Fibroblast of villous mesenchyme (primary cell): ENCODE measurements around the gene TIAM2. TPM values are rescaled to one million over a fixed set of nuclear protein-coding genes. Genes with fewer than 3 reads are reported as not detected.
A peak's percentile ranks its signal among the peaks of the same experiment; 100 is the strongest.

ENCODE experiments used
- DNase-seq: peaks from one replicate; pipeline ENCODE4 v3.0.0-alpha.2; 2010; ENCODE audit warnings: low read depth
- H3K4me3 ChIP-seq: 2 replicates; pipeline ENCODE4 v1.5.1; 2011; ENCODE audit warnings: low read depth, mild to moderate bottlenecking, low read length
- total RNA-seq: library from RNA; depleted of rRNA; stranded (reverse); fragments of >200 nt; gene quantifications from 2 replicates; pipeline ENCODE4 v1.2.3, GENCODE V29; 2012
- TF ChIP-seq, protein P1 (sequence below): IDR thresholded peaks from 2 replicates; pipeline ENCODE4 v1.5.1; 2012; ENCODE audit warnings: low read depth, mild to moderate bottlenecking, low read length; ENCODE audit not compliant: insufficient read depth

TIAM2 gene
- total RNA-seq, 1 donor = 8.6 TPM

DNA sequence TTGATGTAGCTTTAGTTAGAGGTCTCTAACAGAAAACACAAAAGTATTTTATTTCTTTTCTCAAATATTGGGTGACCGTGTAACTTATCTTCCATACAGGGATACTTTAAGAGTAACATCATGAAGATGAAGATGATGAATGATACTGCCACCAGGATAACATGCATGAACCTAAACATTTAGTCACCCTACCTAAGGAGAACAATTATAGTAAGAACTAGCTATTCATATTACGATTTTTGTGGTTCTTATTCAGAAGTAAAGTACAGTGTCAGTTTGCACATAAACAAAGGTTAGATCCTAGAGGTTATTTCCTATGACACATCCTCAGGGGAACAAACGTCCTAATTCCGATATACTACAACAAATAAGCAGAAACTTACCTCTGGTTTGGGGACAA is 289.7 kb downstream of the TIAM2 start:
- DNase-seq = no peak
- no peak overlapping the region for H3K4me3 ChIP-seq
- TF ChIP-seq, protein P1, sequence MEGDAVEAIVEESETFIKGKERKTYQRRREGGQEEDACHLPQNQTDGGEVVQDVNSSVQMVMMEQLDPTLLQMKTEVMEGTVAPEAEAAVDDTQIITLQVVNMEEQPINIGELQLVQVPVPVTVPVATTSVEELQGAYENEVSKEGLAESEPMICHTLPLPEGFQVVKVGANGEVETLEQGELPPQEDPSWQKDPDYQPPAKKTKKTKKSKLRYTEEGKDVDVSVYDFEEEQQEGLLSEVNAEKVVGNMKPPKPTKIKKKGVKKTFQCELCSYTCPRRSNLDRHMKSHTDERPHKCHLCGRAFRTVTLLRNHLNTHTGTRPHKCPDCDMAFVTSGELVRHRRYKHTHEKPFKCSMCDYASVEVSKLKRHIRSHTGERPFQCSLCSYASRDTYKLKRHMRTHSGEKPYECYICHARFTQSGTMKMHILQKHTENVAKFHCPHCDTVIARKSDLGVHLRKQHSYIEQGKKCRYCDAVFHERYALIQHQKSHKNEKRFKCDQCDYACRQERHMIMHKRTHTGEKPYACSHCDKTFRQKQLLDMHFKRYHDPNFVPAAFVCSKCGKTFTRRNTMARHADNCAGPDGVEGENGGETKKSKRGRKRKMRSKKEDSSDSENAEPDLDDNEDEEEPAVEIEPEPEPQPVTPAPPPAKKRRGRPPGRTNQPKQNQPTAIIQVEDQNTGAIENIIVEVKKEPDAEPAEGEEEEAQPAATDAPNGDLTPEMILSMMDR = no peak

- no peak for DNase-seq
- H3K4me3 ChIP-seq = no peak overlapping the region
Measured at GRCh38 chr6:155287762-155288161, 292.6 kb downstream of the TIAM2 start.

GRCh38 chr6:155290491-155290890 is 295.4 kb downstream of the TIAM2 start:
- no peak overlapping the region for H3K4me3 ChIP-seq
- TF ChIP-seq, protein P1 = no peak
- DNase-seq = no peak

More at GRCh38 chr6:155287762-155288161, 292.6 kb downstream of the TIAM2 start:
- TF ChIP-seq, protein P1 = peak; percentile 9

DNA sequence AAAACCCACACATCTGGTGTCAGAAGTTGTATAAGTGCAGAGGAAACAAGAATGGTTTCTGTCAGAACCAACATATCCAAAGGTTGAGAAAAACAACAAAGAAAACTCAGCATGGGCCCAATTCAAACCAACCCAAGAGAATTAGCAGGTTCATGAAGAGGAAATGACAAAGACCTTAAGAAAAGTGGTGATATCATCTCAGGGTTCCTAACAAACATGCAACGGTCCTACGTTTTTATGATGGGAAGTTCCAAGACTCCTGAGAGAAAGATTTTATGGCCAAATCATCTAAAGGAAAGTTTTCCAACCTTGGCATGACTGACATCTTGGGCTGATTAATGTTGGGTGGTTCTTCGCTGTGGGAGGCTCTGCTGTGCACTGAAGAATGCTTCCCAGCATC is 296.2 kb downstream of the TIAM2 start:
- no peak for DNase-seq
- TF ChIP-seq, protein P1 = no peak
- H3K4me3 ChIP-seq = no peak overlapping the region

DNA sequence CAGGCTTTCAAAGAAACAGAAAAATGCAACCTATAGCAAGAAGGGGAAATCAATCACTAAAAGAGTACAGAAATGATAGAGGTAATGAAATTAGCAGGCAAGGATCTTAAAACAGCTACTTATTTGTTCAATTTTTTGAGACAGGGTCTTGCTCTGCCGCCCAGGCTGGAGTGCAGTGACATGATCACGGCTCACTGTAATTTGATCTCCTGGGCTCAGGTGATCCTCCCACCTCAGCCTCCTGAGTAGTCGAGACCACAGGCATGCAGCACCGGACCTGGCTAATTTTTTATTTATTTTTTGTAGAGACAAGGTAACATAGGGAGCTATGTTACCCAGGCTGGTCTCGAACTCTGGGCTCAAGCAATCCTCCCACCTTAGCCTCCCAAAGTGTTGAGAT is 297.6 kb downstream of the TIAM2 start:
- DNase-seq = no peak
- TF ChIP-seq, protein P1 = no peak
- H3K4me3 ChIP-seq = no peak overlapping the region

DNA sequence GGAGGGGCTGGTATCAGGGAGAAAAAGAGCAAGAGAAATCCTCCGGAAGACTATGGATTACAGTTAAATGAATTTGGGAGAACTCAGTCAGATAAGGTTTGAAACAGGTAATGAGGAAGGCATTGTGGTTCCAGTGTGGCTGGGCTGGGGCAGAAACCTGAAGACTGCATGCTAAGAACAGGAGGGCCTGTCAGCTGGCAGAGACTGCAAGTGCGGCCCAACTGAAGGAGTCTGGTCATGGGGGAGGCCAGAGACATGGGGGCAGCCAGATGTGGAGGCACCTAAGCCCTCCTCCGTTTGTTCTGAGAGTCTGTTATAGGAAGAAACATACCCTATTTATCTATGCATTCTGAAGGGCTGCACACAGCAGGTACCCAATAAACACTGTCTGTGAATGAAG is 302.6 kb downstream of the TIAM2 start:
- no peak overlapping the region for H3K4me3 ChIP-seq
- DNase-seq = no peak
- TF ChIP-seq, protein P1 = no peak

DNA sequence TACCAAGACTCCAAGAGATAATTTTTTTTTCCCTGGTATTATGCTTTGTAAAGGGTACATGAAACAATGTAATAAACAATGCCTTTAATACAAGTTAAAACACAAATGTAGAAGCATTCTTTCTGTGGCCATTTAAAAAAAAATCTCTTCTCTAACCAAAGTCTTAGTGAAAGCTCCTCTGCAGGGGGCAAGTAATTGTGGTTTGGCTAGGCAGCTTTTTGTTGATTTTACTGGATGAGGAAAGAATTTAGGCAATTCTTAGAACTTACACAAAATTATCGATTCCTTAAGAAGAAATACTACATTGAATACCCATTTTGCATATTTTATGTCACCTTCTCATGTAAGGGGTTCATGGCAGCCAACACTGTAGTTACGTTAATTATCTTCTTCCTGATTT is 306.8 kb downstream of the TIAM2 start:
- DNase-seq = no peak
- H3K4me3 ChIP-seq = no peak overlapping the region
- TF ChIP-seq, protein P1 = no peak
